ENCODE results near the gene LPIN1.
"Not testable (repeated sequence)": the region's sequence is repeated elsewhere in the genome, so short reads cannot be mapped to it uniquely, and the experiment has no call there.

LPIN1 gene

DNA sequence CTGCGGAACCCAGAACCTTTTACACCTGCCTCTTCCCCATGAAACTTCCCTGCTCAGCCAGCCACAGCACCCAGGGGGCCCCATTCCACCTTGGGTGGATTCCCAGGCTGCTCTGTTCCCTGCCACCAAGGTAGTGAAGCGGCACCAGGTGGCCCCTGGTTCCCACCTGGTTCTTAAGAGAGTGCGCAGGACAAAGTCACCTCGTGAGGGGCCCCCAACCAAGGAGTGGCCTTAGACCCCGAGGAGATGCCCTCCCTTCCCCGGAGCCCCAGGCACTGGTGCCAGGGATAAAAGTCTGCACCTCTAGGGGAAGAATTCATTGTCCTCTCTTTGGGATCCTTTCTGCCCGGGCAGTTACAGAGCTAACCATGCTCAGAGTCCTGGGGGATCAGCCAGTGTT is 3.1 kb upstream of the LPIN1 start:
- in situ Hi-C loops (cut with MboI; ENCODE audit: low sequenced_read_pairs), result no loop called here

DNA sequence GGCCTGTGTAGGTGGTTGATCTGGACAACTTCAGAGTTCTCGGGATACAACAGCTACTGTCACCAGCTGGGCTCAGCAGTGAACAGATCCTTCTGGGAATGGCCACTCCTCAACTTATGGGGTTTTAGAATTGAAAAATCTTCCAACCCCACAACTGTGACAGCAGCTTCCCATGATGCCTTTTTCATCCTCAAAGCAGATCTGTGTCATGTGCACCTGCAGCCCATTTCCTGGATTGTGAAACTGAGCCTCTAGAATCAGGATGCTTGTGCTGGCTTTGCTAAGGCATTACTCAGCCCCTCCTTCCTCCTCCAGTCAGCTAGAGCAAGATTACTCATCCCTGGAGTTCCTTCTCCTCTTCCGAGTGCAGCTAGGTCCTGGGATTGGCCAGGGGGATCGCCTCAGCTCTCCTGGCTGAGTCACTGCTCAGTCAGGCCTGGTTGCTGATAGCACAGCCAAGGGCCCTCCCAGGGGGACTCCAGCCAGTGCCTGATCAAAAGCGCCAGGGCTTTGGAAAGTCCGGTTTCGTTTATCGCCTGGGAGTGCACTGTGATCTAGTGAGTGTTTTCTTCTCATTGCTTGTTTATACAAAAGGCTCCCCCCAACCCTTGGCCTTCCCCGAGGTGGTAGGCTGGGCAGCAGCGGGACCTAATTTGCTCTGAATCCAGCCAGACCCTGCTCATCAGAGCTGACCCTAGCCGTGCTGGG is 2.4 kb upstream of the LPIN1 start:
- in situ Hi-C loops (cut with MboI; ENCODE audit: low sequenced_read_pairs), result no loop called here

DNA sequence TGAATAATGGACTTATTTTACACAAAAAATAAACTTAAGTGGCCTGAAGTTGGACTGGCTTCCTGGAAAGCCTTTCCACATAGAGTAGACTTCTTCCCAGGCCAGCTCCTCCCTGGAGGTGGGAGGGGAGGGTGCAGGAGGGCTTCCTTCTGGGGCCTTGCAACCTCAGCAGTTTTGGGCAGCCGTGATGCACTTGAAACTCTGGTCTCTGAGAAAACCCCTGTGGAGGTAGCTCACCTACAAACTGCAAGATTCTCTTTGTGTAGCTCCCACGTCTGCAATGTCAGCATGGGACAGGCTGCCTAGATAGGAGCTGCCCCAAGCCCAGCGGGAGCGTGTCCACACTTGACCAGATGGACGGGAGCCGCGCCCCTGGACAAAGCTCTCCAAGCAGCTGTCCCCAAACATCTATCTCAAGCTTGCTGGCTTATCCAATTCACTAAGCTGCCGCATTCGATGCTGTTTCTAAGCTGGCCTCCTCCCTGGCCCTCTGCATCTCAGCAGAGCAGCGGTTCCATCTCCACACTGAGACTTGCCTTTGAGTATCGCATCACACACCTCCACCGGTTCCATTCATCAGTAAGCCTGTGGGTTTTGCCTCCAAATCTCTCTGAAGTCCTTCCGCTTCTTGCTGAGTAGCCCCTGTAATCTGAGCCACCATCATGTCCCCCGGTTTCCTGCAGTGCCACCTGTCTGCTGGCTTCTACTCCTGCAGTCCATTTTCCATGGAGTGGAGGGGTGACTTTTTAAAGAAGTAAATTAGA is 1.6 kb upstream of the LPIN1 start:
- in situ Hi-C loops (cut with MboI; ENCODE audit: low sequenced_read_pairs), result no loop called here

DNA sequence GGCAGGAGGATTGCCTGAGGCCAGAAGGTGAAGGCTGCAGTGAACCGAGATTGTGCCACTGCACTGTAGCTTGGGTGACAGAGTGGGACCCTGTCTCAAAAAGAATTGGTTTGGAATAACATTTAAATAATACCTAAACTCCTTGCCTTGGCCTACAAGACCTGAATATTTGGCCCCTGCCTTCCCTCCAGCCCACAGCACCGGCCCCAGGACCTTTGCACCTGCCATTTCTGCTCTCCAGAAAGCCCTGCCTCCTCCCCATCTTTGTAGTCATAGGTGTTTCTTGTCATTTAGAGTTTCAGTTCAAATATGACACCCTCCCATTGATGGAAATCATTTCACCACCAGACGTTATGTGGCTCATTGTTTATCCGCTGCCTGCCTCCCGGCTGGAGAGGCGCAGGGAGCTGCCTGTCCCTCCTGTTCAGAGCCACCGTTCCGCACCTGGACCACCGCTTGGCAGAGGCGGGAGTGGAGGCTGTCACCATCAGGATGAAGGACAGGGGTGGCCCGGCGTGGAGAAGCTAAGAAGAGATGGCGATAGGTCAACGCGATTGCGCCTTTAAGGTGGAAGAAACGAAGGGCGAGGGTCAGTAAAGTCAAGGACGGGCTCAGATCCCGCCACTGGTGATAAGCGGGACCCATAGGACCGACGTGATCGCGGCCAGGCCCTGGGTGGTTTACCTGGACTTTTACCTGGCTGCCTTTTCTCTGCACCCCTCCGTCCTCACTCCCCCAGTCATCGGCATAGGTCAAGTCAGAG is 638 bp upstream of the LPIN1 start:
- in situ Hi-C loops (cut with MboI; ENCODE audit: low sequenced_read_pairs), result no loop called here

DNA sequence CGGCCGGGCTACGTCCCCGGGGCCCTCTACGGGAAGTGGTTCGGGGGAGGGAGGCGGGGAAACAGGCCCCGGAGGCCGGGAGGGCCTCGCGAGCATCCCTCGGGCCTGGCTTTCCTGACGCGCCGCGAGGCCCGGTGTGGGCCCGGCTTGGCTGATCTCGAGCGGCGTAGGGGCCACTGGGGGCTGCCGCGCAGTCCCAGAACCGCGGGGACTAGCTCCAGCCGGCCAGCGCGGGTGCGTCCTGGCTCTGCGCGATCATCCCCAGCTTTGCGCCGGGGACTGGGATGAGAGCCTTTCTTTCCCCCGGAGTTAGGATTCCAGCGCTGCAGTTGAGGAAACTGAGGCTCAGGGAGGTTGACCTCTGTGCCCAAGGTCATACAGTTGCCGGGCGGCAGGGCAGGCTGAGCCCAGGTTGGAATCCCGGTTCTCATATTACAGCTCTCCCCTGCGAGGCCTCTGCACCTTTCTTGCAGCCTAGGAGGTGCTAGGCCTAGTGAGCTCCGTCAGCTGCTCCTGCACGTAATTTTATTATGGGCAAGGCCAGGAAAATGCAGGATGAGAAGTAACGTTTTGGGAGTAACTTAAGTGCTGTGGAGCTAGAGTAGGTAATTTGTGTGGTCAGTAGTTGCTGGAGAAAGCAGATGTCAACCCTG is 501 bp downstream of the LPIN1 start:
- in situ Hi-C loops (cut with MboI; ENCODE audit: low sequenced_read_pairs), result no loop called here

DNA sequence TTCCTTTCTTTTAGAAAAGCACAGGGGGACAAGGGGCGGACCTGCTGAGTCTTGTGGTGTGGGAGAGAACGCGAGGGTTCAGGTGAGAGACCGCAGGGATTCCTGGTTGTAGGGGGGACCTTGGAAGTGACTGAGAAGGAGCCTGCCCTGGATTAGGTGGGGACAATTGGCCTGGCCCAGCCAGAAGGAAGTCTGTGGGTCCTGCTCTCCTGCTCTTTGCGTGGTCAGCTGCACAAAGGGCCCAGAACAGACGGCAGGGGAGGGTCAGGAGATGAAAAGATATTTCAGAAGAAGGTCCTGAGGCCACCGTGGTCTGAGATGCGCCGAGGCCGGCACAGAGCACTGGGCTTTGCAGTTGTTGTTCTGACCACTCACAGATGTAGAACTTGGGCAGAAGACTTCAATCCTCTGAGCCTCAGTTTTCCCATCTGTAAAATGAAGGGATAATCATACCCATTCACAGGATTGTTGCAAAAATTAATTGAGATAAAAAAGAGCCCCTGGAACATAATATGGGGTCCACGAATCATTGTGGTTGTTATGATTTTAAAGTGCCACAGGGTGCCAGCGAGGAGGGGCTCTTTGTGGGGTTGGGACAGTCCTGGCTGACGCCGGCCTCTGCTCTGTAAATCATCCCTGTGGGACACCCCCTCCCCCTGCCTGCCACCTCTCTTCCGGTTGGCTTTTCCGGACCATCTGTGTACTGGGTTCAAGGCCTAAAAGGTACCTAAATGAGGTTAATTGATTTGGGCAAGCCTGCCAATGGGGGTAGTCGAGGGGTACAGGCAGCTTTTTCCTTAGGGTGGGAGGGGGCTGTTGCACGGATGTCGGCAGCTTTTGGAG is 1.8 kb downstream of the LPIN1 start:
- in situ Hi-C loops (cut with MboI; ENCODE audit: low sequenced_read_pairs), result no loop called here

DNA sequence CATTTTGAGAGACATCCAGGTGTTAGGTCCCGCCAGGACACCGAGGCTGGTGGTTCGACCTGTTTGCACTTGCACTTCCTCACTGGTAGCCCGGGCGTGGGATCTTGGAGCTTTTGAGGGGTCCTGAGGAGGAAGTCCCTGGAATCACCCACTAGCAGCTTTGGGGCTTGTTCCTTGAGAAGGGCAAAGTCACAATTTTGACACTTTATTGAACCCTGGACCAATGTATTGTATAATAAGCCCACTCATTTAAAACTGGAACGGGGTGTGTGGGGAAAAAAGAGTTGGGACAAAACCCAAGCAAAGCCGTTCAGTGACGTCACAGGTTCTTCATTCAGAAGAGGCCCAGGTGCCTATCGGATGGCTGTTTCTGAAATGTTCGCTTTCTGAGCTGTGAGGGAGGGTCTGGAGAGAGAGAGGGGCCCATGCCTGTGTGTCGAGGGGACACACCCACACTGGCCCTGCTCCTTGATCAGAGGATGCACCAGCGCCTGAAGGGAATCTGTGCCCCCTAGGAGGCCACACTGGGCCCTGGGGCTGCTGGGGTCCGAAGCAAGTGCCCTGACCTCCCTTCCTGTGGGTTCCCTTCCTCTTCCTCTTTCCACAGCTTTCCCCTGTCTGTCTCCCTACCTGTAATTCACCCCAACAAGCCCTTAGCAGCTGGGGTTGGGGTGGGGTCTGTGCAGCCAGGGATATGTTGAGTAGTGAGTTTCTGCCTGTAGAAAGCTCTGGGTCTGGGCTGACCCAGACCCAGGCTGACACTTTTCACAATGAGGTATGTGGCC is 2.6 kb downstream of the LPIN1 start:
- in situ Hi-C loops (cut with MboI; ENCODE audit: low sequenced_read_pairs), result no loop called here

DNA sequence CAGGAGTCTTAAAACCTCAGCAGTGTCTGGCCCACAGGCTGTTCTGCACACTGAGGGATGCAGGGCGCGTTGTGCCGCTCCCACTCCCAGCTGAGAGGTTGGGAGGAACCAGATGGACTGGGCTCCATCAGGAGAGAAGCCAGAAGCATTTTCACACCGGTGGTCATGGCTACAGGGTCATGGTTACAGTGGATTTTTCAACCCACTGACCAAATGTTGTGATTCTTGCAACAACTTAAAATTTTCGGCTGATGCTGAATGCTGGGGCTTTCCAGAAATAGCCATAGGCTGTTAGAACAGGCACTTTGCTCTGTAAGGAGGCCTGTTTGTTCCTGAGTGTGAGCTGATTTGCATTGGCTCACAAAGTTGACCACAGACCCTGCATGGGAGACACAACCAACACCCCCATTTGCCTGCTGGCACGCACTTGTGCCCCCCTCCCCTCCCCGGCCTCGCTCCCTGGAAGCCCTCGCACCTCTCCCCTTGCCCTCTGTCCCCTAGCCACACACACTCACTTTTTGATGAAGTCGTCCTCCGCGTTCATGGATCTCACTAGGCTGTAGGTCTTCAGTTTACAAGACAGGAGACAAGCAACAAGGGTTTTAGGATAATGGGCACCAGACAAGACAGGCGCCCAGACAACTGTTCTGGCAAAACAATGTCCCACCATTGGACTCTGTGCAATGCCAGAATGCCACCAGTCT is 3.4 kb downstream of the LPIN1 start:
- in situ Hi-C loops (cut with MboI; ENCODE audit: low sequenced_read_pairs), result no loop called here

DNA sequence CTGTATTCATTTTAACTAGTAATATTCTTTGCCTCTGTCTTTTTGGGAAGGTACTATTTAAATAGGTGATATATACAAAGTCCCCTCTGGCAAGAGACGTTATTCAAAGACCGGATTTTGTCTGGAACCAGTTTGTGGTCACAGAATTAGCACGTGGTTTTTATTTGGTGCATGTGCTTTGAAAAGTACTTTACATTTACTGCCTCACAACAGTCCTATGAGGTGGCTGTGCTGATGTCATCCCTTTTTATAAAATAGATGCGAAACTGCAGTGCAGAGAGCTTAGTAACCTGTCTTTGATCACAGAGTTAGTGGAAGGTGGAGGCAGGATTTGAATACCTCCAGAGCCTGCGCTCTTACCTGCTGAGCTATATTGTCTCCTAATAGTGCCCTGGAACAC is 4.0 kb downstream of the LPIN1 start:
- in situ Hi-C loops (cut with MboI; ENCODE audit: low sequenced_read_pairs), result no loop called here

DNA sequence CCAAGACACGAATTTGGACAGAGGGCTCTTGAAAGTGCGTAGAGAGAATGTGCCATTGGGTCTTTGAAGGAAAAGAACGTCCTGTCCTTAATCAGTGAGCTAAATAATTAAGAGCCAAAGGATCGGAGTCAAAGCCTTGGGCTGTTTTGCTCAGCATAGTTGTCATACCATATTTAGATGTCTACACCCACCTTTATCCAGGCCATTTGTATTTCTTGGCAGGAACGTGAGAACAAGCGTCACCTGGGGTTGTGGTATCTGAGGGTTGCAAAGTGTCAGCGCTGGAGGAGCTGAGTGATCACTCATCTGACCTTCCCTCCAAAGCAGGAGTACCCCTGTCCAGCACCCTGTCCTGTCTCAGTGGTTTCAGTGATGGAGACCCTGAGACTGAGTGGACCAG is 4.5 kb downstream of the LPIN1 start:
- in situ Hi-C loops (cut with MboI; ENCODE audit: low sequenced_read_pairs), result no loop called here

DNA sequence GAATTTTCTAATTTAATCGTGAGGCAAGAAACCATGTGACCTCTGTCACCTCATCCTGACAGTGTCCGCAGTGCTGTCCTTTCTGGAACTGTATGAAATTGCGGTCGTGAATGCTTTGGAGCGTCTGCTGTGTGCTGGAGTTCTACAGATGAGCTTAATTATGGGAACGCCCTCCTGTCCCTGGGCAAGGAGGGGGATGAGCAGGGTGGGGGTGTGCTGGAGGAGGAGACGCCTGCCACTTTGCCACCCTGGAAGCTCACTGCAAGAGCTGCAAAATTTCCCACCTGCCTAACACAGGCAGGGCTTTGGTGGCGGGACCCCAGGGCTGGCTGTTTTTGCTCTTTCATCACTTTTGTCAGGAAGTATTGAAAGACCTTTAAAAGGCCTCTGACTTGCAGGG is 6.5 kb downstream of the LPIN1 start:
- in situ Hi-C loops (cut with MboI; ENCODE audit: low sequenced_read_pairs), result no loop called here

DNA sequence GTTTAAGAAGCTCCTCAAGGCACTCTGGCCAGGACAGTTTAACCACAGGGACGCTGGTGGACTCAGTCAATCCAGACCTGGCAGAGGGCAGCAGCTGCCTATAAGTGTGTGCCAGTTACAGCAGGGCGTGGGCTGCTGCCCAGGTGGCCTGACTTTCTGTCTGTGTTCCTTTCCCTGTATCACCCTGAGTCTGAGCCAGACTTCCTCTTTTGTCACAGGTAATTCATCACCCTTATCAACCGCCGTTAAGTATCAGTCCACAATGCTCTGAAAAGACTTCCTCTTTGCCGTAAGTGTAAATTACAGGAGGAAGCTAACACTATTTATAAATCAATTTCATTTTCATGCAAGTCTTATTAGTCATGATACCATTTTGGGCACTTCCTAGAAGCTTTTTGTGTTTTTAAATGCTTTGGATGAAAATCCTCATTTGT is 7.0 kb downstream of the LPIN1 start:
- in situ Hi-C loops (cut with MboI; ENCODE audit: low sequenced_read_pairs), result no loop called here

DNA sequence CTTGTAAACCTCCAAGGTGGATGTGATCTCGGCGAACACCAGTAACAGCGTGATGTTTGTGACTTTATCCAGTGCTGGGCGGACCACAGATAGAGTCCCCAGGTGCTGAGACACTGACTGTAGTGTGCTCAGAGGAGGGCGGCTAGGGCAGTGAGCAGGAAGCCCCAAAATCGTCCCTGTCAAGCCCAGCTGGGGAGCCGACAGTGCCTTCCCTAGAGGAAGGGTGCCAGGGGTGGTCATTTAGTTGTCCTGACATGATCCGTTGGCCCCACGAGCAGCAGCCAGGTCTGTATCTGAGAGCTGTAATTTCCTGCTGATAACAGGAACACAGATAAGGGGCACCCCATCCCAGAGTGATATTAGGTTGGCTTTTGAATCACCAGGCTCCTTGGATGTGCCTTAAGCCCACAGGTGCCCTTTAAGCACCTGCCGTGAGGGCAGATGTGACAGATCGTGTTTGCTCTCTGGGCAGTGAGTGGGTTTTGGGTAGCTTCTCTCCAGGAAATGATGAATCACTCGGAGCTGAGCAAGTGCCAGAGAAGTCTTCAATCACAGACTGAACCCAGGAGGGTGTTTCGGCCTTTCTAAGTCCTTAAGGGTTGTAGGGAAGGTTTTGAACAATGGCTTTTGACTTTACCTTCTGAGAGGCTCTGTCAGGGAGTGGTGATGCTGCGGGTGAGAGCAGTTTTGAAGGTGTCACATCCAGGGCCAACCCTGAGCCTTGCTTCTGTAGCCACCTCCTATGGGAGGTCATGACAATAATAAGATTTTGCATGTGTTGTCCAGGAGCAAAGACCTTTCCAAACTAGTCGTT is 7.7 kb downstream of the LPIN1 start:
- in situ Hi-C loops (cut with MboI; ENCODE audit: low sequenced_read_pairs), result no loop called here

DNA sequence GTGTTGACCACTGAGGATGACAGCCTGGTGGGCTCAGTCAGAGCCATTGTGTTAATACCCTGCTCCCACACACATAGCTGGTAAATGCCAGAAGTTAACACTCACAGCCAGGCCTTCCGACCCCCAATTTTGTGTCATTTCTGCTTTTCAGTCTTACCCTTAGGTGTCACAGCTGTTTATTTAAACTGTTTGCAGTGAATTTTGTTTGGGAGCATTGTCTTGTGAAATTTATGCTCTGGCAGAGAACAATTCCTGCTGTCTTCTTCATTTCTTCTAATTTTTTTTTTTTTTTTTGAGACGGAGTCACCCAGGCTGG is 8.2 kb downstream of the LPIN1 start:
- in situ Hi-C loops (cut with MboI; ENCODE audit: low sequenced_read_pairs), result no loop called here

DNA sequence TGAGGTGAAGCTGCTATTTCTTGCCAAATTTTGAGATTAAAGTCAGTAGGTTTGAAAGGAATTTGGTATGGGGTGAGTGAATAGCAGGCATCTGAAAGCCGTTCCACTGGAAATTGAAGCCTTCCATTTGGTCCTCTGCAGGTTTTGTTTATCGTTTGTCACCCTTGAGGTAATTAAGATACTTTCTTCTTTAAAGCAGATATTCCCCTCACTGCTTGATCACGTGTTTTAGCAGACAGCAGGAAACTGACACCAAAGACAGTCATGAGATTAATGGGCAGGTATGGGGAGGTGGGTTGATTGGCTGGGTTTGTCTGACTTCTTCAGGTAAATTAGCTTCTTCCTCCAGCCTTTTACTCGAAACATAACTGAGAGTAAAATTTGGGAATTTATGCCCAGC is 10.7 kb downstream of the LPIN1 start:
- in situ Hi-C loops (cut with MboI; ENCODE audit: low sequenced_read_pairs), result no loop called here

DNA sequence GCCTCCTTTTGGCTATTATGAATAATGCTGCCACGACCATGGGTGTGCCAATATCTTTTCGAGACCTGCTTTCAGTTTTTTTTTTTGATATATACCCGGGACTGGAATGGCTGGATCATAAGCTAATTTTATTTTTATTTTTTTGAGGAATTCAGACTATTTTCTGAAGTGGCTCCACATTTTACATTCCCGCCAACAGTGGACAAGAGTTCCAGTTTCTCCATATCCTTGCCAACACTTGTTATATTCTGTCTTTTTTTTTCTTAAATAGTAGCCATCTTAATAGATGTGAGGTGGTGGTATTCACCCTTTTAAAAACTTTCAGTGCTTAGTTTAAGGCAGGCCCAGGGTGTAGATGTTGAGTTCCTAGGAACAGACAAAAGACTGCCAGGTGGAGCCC is 11.8 kb downstream of the LPIN1 start:
- in situ Hi-C loops (cut with MboI; ENCODE audit: low sequenced_read_pairs), result no loop called here

DNA sequence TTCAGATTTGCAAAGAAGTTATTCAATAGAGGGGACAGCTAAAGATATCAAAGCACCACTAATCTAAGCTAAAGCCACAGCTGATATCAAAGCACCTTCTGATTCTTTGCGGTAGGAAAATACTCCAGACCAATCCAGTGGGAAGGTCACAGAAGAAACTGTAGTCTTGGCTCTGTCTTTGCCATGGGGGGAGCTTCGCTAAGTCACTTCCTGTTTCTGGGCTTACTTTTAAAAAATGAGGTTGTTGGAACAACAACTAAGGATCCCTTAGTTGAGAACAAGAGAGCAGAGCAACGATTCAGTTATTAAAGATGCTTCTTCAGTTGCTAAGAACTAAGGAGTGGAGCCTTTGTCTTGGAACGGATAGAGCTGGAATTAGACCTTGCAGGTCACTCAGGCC is 12.2 kb downstream of the LPIN1 start:
- in situ Hi-C loops (cut with MboI; ENCODE audit: low sequenced_read_pairs), result no loop called here

DNA sequence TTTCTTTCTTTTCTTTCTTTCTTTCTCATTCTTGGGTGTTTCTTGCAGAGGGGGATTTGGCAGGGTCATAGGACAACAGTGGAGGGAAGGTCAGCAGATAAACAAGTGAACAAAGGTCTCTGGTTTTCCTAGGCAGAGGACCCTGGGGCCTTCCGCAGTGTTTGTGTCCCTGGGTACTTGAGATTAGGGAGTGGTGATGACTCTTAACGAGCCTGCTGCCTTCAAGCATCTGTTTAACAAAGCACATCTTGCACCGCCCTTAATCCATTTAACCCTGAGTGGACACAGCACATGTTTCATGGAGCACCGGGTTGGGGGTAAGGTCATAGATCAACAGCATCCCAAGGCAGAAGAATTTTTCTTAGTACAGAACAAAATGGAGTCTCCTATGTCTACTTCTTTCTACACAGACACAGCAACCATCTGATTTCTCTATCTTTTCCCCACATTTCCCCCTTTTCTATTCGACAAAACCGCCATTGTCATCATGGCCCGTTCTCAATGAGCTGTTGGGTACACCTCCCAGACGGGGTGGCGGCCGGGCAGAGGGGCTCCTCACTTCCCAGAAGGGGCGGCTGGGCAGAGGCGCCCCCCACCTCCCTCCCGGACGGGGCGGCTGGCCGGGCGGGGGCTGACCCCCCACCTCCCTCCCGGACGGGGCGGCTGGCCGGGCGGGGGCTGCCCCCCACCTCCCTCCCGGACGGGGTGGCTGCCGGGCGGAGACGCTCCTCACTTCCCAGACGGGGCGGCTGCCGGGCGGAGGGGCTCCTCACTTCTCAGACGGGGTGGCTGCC is 12.9 kb downstream of the LPIN1 start:
- in situ Hi-C loops (cut with MboI; ENCODE audit: low sequenced_read_pairs), result not testable (repeated sequence)

All from HL-60/S4 (cell line).